Activated CD8-positive, alpha-beta memory T cell treated with anti-CD3 and anti-CD28 coated beads, Interleukin-2, amount 50 U/mL, for 24 hours (primary cell): ENCODE measurements around the gene PLXNC1.

Experiments used
- DNase-seq: peaks from one replicate; pipeline ENCODE4 v3.0.0-alpha.2; 2020; ENCODE audit errors: extremely low read depth

Gene PLXNC1

DNA sequence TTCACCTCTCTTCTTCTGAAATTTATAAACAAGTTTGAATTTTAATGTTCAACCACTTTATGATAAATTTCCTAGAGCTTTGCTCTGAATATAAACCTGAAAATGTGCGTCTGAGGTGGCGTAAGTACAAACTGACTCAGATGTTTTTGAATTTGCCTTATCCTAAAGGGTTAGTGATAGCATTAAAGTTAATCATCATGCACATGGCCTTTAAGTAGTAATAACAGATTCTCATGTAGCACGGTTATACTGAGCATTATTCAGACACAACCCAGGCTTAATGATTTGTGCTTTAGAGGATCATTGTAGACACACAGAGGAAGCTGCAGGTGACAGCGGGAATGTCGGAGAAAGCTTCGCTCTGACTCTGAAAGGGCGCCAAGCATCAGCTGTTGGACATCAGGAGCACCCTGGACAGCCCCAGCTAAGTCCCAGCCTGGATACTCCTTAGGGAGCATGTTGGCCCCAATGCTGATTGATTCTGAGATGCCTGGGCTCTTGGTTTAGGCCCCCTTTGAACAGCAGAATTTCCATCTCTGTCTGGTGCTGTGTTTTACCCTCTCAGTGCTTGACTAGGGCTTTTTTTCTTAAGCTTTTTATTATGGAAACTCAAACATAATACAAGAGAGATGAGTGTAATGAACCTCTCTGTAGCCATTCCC is 91.1 kb downstream of the PLXNC1 start:
- no peak for DNase-seq

DNA sequence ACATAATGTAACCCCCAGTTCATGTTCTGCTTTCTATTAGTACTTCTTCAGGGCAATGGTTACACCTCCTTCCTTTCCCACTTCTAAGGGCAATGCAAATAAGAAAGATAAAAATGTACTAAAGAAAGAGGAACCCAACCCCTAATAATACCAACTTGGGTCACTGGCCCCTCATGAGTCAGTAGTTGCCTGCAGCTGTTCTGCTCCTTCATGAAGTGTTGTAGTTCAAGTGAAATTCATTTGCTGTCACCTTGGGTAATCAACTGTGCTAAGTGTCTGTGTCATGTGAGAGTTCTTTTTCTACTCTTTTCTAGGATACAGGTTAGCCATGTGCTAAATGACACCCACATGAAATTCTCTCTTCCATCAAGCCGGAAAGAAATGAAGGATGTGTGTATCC is 91.8 kb downstream of the PLXNC1 start:
- no peak for DNase-seq

DNA sequence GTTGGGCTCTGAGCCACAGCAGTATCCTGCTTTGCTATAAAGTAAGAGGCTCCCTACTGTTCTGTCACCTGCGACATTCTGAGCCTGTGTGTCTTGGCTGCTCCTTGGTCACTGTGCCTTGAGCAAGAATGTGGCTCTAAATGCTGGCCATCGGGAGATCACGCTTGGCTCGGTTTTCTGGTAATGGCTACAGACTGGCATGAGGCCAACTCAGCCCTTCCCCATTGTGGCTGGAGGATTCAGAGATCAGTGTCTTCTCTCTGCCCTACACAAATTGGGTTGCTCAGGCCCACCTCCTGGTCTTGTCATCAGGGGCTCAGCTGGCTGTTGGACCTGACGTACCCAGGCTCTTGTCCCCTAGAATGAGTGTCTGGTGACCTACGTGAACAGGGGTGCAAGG is 94.5 kb downstream of the PLXNC1 start:
- DNase-seq: no peak

DNA sequence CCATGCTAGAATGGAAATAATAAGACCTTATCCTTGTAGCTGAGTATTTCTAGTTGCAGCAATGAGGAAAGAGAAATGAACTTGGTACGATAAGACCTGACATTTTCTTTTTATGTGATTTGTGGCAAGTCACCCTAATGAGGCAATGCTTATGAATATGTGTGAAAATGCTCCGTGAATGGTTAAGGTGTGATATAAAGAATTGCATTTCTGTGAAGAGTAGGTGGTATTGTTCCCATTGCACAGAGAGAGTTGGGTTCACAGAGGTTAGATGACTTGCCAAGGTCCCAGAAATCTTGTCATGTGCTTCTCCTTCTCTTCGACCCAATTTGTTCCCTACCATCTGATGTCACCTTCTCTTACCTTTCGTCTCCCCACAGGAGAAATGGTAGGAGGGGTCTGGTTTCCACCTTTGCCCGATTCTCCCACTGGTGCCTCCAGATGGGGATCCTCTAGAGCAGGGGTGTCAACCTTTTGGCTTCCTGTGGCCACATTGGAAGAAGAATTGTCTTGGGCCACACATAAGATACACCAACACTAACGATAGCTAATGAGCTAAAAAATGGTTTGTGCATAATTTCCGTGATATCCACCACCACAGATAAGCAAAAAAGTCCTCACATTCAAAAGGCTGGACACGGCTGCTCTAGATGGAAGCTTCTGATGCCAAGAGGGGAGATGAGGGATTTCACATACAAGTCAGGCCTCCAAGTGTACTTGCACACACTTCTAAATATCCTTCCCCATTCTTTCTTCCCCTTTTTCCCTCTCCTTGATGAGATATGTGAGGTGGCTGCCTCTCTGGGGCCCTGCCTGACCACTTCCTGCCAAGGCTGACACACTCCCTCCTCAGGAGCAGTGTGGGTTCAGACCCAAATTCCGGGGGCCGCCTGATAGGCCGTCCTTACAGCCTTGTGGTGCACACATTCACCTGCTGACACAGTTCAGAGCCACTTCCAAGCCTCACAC is 96.1 kb downstream of the PLXNC1 start:
- DNase-seq: no peak

DNA sequence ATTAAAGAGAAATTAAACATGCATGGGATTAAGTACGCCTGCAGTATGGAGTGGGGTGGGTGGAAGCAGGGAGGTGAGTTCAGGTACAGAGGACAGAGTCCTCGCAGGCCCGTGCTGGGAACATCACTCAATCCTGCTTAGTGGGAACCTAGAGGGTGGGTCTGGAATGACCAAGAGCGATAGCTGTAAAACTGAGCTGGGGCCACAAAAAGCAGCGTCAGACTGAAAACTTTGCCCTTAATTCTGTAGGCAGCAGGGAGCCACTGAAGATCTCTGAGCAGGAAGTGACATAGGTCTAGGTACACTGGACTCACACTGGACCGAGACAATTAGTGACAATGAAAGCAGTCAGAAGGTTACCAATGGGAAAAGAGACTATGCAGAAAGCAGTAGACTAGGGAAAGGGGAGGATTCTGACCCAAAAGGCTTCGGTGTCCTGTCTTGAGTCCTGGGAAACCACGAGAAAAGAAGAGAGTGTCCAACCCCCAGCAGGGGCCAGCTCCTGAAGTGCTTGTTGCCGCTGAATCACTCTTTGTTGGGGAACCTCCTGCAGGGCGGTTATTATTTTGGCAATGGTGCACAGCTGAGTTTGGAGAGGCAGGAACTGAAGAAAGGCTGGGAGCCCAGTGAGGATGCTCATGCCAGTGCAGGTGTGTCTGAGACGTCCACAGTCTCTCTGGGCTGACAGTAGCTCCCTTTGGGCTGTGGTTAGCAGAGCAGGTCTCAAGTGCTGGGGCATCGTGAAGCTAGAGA is 97.4 kb downstream of the PLXNC1 start:
- no peak for DNase-seq

DNA sequence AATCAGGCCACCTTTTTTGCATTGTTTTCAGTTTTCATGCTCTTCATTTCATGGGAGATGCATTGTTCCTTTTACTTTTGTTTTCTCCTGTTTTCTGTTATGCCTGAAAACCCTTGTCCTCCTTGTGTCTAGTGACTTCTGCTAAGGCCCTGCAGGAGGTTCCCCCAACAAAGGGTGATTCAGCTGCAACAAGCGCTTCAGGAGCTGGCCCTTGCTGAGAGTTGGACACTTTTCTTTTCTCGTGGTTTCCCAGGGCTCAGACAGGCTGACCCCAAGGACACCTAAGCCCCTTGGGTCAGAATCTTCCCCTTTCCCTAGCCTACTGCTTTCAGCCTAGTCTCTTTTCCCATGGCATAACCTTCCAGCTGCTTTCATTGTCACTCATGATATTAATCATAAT is 98.9 kb downstream of the PLXNC1 start:
- no peak for DNase-seq

DNA sequence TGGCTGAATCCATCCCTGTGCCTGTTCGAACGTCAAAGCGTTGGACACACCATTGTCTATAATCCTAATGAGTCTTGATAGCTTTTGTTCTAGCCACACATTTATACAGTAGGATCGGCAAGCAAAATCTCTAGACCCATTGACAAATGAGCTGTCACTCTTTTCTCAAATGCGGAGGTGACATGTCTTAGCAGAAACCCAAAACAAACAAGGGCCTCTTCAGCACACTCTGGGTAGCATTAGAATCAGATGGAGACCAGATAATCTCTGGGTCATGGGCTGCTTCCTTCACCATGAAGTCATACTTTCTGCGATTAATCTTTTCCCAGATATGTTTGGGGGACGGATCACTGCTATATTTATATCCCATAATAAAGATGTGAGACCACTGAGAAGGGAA is 100.2 kb downstream of the PLXNC1 start:
- DNase-seq: no peak

DNA sequence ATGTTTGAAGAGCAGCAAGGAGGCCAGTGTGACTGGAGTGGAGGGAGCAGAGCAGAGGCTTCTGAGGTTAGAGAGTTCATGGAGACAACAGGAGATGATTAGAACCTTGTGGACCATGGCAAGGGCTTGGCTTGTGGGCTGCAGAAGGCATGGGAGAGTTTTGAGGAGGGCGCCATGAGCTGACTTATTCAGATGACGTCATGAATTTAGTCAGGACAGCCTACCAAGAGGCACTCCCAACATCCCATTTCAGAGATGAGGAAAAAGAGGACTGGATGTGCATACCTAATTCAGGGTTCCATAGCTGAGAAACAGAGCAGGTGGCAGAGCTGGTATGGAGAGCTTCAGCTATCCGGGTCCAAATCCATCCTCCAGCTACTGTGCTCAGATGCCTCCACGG is 101.8 kb downstream of the PLXNC1 start:
- DNase-seq: no peak

DNA sequence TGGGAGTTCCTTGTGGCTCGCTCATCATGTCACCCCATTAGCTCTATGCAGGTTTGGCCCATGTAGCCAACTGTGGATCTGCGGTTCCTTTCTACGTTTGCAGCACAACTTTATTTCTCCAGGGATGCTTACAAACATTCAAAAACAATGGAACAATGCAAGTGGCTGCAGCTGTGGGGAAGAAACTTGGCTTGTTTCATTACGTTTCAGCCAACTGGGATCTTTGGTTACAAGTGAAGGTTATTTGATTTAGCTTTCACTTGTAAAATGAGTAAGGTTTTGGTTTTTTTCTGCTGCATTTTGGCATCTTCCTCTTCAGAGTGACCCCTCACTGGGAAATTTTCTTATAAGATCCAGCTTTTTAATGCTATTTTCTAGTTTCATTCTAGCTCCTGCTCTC is 105.9 kb downstream of the PLXNC1 start:
- no peak for DNase-seq

DNA sequence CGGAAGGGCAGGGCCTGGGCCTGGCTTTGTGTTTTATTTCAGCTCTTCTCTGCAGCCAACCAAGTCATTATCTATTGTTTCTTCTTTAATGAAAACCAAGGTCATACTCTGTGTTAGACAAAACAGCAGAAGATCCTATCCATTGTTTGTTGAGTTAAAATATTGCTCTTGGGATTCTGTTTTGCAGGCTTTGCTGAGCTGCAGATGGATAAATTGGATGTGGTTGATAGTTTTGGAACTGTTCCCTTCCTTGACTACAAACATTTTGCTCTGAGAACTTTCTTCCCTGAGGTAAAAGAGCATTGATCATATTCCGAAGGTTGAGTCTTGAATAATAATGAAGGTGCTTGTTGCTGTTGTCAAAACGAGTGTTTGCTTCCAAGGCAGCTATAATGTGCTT is 106.6 kb downstream of the PLXNC1 start:
- no peak for DNase-seq

DNA sequence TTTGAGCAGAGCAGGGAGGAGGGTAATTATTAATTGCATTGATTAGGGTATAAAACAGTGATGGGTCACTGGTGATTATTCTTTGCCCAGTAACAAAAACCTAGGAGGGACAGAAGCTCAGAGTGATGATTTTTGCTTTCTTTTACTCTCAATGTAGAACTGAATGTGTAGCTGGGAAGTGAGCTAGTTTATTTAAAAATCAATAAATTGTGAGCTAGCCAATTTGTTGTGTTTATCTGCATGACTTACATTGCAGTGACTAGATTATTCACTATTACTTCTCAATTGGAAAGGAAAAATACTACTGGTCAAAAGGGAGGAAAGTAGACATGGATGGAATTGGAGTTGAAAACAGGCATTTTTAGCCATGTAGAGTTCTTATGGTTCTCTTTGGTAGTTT is 107.1 kb downstream of the PLXNC1 start:
- no peak for DNase-seq

DNA sequence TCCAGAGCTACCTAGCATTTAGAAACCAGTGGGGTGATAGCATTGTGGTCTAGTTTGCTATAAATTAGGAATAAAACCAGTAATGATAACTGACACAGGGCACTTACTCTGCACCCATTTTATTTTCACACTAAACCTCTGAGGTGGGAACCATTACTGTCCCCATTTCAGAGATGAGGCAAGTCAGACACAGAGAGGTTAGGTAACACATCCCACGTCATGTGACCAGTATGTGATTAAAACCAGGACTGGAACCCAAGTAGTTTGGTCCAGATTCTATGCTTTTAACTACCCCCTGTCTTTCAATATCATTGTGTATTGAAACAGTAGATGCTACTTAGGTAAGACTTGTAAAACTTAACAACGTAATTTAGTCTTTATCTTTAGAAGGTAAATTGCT is 110.2 kb downstream of the PLXNC1 start:
- no peak for DNase-seq

DNA sequence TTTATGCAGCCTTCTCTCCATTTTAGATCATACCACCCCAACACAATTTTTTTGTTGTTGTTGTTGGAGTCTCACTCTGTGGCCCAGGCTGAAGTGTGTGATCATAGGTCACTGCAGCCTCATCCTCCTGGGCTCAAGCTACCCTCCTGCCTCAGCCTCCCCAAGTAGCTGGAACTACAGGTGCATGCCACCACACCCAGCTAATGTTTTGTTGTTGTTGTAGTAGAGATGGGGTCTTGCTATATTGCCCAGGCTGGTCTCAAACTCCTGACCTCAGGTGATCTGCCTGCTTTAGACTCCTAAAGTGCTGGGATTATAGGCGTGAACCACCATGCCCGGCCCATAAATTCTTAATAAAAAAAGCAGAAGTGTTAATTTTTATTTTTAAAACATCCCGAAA is 111.6 kb downstream of the PLXNC1 start:
- DNase-seq: no peak

DNA sequence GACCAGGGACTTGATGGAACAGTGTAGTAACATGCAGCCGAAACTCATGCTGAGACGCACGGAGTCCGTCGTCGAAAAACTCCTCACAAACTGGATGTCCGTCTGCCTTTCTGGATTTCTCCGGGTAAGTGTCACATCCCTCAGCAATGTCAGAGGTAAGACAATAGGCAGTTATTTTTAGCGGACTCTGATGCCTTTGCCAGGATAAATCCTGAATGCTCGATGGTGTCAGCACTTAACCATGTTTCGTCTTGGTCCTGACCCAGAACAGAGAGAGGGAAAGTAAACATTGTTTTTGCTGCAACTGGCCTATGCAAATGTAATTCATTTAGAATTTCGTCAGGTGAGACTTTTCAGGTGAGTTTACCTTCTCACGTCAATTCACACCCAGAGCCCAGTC is 112.3 kb downstream of the PLXNC1 start:
- DNase-seq: no peak

DNA sequence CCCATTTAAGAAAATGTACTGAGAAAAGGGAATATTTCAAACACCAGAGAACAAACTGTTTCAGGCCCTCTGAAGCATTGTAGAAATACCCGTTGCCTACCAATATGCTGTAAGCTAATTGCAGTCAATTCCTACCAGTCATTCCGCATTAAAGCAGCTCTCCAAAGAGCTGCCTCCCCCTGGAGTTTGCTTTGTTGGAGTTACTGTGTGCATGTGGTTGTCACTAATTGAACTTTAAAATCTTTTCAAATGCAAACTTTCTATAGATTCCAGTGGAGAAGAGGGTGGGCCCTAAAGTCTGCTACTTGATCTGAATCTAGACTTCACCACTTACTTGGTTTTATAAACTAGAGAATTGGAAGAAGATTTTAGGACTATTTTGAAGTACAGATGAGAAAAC is 112.7 kb downstream of the PLXNC1 start:
- DNase-seq: no peak

DNA sequence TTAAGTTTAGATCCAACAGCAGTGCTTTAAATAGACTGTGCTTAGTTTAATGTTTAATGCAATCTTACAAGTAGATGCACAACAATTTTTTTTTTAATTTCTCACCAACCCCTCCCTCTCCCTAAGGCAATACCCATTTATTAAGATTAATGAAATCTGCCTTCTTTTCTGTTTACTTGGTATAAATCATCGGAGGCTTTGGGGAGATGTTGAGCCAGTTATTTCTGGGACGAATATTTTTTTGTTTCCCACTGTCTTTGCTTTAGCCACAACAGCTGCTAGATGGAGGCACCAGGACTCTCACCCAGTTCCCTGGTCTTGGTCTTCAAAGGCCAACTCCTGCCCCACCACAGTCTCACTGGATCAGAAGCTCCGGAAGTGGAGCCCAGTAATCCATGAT is 113.4 kb downstream of the PLXNC1 start:
- no peak for DNase-seq

DNA sequence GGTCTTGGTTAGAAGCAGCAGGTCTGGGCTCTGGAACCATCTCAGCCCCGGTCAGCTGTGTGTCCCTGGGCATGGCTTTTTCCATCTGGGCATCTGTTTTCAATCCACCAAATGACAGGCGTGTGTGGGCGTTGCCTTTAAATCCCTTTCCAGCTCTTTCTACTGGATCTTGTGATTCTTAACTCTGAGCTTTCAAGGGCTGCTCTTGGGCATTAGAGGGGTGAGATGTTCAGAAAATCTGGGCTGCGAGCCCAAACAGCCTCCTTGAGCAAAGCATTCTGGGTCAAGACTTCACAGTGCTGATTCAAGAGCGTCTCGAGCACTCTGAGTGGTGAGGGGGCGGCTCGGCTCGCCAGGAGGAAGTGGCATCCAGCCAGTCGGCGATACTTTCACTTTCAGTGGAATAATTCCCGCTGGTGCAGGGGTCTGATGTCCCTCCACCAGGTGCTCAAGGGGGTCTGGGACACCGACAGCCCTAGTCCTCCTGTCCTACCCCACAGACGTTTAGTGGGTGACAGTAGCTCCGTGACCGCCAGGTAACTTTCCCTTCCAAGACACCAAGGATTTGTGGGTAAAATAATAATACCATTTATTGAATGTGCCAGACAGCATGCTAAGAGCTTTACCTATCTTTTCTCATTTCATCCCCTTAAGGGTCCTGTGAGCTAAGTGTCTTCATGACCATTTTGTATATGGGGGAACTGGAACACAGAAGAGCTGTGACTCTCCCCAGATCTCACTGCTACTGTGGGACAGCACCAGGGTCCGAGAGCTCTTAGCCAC is 114.0 kb downstream of the PLXNC1 start:
- DNase-seq: peak; percentile 42

DNA sequence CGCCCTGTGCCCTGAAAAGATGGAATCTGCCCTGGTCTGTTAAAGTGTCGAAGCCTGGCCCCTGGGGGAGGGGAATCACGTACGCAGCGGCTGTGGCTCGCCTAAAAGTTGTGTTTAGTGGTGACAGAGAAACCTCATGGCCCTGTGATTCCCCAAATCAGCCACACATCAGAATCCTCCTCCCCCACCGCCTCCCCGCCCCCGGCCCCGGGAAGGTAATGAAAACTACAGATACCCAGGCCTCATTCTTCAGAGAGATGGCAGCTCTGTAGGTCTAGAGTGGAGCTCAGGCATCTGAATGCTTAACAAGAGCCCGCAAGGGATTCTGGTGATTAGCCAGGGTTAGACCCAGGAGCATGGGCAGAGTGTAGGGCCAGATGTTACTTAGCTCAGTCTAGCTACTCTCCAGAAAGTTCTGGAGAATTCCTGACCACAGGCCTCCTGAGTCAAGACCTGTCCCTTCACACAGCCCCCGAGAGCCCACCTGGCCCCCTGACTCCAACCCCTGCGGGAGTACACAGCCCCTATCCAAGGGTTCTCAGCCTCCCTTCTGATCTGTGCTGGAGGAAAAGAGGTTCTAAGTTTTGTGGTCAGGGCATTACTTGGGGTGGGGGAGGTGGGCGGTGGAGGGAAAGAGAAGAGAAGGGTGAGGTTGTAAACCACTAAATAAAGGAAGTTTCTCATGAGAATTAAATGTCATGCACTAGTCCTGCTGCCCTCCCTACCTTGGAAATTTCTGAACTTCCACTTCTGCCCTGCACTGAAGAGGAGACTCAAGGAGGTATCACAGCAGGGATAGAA is 114.8 kb downstream of the PLXNC1 start:
- DNase-seq: peak; percentile 15

DNA sequence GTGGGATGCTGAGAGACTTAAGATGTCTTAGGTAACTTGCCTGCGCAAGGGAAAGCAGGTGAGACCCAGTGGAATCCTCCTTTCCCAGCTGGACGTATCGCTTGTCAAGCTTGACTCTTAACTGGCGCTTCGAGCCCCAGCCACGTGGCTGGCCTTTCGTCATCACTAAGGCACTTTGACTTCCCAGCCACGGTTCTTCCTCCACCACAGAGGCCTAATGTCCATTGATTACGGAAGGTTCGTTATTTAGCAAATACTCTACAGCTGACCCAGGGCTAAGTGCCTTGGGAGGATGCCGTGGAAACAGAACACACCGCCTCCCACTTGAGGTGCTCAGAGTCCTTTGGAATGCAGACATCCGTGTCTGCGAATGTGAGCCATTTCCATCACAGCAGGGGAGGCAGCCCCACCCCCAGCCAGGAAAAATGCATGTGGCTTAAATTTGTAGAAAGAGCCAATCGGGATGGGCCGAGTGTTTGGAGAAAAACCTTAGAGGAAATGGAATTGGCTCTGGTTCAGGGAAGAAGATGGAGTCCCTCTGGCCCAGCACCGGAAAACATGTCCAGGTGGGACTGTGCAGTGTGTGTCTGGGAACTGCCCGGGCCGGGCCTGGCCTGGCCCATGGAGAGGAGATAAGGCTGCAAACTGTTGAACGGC is 115.7 kb downstream of the PLXNC1 start:
- no peak for DNase-seq

DNA sequence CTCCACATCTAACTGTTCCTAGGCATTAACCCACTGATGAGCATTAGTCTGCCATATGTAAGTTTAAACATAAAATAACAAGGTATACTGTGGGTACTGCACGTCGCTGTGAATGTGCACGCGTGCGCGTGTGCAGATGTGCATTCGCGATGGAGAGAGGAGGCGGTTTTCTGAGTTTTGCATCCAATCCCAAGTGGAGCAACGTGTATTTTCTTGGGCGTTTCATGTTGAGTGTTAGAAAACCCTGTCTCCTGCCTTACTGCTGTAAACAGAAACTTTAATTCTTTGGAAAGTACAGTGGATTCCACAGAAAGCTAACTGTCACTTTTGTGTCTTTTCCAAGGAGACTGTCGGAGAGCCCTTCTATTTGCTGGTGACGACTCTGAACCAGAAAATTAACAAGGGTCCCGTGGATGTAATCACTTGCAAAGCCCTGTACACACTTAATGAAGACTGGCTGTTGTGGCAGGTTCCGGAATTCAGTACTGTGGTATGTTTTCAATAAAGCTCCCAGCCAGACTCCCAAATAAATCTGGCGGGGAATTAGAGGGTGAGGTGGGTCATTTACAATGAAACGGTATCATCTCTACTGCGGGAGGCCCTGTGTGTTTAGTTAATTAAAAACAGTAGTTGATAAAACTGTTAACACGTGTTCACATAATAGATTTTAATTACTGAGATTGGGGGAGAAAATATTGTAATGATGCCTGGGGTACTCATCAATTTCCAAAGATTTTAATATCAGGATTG is 116.5 kb downstream of the PLXNC1 start:
- no peak for DNase-seq
